ENCODE measurements around the gene IQGAP1. TPM values are rescaled to one million over a fixed set of nuclear protein-coding genes. Genes with fewer than 3 reads are reported as not detected.
A peak's percentile ranks its signal among the peaks of the same experiment; 100 is the strongest.
"Not testable (repeated sequence)": the region's sequence is repeated elsewhere in the genome, so short reads cannot be mapped to it uniquely, and the experiment has no call there.

The IQGAP1 gene
- total RNA-seq, 1 donor from 2014 or later, result 45.6 TPM

DNA sequence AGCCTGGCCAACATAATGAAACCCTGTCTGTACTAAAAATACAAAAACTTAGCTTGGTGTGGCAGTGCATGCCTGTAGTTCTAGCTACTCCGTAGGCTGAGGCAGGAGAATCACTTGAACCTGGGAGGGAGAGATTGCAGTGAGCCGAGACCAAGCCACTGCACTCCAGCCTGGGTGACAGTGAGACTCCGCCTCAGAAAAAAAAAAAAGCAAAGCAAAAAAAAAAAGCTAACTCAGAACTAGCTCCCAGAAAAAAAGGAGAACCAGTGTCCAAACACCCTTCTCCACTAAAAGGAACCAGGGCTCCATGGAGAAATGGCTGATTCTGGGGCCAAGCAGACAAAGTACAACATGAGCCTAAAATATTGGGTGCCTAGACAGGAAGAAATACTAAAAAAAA, 124.9 kb downstream of the IQGAP1 start:
- intact Hi-C loops (cut with DNase I), result no loop called here
- no peak for DNase-seq (ENCODE audit: low spot score)

DNA sequence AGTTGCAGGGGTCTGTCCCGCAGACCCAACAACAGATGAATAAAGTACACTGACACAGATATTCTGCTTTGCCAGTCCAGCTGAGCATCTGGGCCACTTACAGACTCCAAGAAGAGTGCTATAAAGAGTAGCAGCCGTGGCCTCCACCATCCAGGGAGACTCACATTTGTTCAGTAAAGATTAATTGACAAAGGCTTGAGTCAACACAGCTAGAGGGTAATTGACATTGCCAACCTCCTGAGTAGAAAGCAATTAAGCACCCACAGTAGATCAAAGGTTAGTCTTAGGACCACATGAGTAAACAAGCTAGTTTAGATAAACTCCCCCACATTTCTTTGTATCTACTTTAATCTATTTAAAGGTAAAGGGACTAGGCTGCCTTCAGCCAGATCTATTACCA, 125.4 kb downstream of the IQGAP1 start:
- no peak for DNase-seq (ENCODE audit: low spot score)
- intact Hi-C loops (cut with DNase I), result no loop called here

DNA sequence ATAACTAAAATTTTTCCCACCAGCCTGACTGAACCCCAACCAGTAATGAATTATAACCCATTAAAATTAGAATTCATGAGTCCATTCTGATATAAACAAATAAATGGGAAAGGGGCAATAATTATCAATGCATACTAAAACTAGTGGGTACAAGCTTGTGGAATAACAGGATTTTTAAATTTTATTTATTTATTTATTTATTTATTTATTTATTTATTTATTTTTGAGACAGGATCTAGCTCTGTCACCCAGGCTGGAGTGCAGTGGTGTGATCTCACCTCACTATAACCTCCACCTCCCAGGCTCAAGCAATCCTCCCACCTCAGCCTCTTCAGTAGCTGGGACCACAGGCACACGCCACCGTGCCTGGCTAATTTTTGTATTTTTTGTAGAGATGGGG, 125.9 kb downstream of the IQGAP1 start:
- DNase-seq (ENCODE audit: low spot score); intact Hi-C loops (cut with DNase I): not testable (repeated sequence)

DNA sequence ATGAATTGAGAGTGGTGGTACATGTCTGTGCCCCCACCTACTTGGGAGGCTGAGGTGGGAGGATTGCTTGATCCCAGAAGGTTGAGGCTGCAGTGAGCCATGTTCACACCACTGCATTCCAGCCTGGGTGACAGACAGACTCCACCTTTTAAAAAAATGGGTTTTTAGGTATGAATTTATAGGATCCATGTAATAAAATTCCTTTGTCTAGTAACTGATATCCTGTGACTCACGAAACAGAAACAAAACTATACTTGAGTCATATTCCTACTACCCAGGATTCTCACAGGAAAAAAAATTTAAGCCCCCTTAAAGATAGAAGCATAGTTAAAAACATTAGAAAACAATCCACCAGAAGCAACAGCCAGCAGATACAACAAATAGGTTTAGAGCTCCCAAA, 131.6 kb downstream of the IQGAP1 start:
- intact Hi-C loops (cut with DNase I), result no loop called here

DNA sequence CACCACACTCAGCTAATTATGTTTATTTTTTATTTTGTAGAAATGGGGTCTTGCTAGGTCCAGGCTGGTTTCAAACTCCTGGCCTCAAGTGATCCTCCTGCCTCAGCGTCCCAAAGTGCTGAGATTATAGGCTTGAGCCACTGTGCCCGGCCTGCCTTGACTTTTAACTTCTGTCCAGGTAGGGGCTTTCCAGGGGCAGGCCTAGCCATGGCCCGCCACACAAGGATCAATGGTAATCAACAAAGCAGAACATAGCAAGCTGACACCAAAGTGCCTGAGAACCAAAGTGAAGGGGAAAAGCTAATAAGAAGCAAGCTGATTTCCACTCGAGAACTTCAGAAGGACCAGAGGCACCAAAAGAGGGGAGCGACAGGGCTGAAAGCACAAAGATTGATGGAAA, 132.3 kb downstream of the IQGAP1 start:
- intact Hi-C loops (cut with DNase I), result no loop called here
- DNase-seq (ENCODE audit: low spot score), result no peak

More for the DNA sequence above, 131.6 kb downstream of the IQGAP1 start:
- DNase-seq (ENCODE audit: low spot score), result no peak

DNA sequence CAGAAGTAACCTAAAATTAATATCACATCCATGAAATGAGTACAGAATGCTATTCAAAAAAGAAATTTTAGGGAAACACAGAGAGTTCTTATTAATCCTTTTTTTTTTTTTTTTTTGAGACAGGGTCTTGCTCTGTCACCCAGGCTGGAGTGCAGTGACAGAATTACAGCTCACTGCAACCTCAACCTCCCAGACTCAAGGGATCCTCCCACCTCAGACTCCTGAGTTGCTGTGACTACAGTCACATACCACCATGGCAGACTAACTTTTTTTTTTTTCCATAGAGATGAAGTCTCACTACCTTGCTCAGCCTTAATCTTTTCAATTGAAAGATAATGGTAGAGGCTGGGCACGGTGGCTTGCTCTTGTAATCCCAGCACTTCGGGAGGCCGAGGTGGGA, 135.3 kb downstream of the IQGAP1 start:
- intact Hi-C loops (cut with DNase I), result no loop called here
- no peak for DNase-seq (ENCODE audit: low spot score)

DNA sequence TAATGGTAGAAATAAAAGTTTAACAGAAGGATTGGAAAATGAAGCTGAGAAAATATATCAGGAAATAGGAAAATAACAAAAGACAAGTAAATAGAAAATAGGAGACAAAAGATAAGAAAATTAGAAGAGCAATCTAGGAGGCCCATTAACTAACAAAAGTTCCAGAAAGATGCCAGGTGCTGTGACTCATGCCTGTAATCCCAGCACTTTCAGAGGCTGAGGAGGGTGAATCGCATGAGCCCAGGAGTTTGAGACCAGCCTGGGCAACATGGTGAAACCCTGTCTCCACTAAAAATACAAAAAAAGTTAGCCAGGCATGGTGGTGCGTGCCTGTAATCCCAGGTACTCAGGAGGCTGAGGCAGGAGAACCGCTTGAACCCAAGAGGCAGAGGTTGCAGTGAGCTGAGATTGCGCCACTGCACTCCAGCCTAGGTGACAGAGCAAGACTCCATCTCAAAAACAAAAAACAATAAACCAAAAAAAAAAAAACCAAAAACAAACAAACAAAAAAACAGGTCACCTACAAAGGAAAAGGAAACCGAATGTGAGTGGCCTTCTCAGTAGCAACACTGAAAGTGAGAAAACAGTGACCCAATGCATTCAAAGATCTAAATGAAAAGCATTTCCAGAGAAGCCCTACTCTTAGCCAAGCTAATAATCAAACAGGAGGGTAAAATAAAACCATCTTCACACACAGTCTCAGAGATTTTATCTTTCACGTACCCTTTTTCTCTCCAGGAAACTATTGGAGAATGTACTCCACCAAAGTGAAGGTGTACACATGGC, 136.2 kb downstream of the IQGAP1 start:
- intact Hi-C loops (cut with DNase I); DNase-seq (ENCODE audit: low spot score): not testable (repeated sequence)

DNA sequence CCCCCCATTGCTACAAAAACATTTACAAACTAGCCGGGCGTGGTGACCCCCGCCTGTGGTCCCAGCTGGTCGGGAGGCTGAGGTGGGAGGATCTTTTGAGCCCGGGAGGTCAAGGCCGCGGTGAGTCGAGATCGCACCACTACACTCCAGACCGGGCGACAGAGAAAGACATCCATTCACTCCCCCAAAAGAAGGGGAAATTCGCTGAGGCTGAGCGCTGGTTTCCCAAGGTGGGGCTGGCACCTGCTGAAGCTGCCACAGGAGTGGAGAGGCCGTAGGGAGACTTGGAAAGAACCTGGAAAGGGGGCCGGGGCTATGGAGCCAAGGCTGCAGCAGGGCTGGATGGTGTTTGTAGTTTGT, 140.9 kb downstream of the IQGAP1 start:
- intact Hi-C loops (cut with DNase I), result no loop called here
- DNase-seq (ENCODE audit: low spot score), result no peak

DNA sequence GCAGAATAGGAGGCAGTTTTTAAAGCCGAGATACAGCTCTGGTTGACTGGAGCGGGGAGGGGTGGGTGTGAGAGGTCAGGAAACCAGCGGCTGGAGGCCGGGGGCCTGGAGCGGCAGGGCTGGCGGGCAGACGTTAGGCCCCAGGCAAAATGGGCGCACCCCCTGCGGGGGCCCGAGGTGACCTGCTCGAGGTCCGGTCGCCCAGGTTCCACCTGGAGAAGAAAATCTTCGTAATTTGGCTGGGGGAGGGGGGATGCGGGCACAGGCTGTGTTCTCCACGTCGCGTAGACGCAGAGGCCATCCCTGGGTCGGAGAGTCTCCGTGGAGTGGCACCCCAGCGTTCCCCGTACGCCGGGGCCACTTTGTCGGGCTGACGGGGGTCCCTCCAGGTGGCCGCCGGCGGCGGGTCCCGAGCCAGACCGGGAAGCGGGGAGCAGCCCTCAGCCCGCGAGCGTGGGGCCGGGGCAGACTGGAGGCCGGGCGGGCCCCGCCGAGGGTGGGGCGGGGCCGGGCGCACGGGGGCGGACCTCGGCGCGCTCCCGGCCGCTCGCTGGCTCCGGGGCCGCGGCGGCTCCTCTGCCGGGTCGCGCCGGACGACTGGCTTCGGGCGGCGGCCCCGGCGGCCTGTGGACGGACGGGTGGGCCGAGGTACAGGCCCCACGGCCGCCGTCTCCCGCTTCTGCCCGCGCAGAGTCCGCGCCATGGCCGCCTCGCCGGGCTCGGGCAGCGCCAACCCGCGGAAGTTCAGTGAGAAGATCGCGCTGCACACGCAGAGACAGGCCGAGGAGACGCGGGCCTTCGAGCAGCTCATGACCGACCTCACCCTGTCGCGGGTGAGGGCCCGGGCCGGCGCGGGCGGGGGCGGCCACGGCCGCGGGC, 141.6 kb downstream of the IQGAP1 start, which contains the start of gene CRTC3:
CRTC3 (plus strand) TSS at position 553 of the 879 bp plus-strand sequence; CDS start at position 702, 149 bp downstream.
- intact Hi-C loops (cut with DNase I), result loop anchor here (1.0 kb wide), 1 partner anchor 66 kb away; no protein-coding TSS in a partner anchor
- DNase-seq (ENCODE audit: low spot score), result peak; percentile 82

DNA sequence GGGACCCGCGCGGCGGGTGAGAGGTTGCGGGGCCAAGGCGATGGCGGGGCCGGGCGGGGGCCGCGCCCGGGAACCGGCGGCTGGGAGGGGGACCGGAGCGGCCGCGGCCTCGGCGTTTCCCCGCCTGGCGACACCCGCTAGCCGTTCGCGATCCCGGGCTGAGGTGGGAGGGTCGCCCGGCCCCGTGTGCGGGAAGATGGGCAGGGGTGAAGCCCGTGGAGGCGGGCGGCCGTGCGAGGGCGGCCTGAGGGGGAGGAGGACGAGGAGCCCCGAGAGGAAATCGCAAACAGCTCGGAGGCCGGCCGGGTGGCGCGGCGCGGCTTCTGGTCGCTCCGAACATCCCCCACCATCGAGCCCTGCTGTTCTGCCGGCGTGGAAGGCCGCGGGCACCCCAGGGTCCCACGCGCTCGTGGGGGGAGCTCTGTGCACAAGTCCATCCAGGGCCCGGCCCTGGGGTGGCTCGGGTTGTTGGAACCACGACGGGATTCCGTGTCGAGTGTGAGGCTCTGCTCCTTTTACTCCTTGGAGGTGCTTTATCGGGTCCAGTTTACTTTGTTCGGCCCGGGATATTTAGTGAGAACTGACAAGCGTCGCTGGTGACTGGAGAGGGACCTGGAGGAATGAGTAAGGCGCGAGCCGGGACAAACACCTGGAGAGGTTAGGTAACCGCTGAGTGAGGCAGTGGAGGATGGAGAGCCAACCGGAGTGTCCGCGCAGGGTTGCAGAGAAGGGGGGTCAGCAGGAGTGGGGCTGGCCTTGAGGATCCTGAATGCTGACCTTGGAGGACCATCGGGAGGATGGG, 142.4 kb downstream of the IQGAP1 start:
- DNase-seq (ENCODE audit: low spot score), result peak; percentile 83
- intact Hi-C loops (cut with DNase I), result loop anchor here (1.0 kb wide), 1 partner anchor 65 kb away; no protein-coding TSS in a partner anchor

DNA sequence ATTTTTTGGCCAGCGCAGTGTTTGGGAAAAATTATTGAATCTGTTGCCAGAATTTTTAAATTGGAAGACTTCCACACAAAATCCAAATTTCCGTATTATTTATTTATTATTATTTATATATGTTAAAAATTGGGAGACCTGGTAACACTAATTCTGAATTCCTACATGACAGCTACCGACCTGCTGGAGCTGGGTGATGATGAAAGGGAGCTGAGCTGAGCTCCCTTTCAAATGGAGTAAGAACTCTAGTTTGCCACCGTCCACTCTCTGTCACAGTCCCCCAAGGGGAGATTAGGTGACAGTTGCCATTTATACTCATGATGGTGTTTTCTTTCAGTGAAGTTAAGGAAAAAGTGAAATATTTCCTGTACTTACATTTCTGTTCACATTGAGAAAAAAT, 143.1 kb downstream of the IQGAP1 start:
- no peak for DNase-seq (ENCODE audit: low spot score)
- intact Hi-C loops (cut with DNase I), result no loop called here

DNA sequence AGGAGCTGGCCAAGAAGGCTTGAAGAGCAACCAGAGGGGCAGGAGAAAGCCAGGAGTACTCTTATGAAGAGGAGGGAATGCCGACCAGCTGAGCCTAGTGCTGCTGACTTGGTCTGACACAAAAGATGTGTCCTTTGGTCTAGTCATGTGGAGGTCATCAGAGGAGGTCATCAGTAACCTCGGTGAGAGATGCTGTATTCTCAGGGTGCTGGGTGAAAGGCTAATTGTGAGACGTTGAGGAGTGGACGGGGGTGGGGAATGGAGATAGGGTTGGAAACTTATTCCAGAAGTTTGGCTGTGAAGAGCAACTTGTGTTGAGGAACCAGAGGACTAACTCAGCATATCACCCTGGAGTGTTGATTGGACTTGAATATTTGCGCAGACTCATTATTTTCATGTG, 147.2 kb downstream of the IQGAP1 start:
- intact Hi-C loops (cut with DNase I), result no loop called here
- DNase-seq (ENCODE audit: low spot score), result no peak

DNA sequence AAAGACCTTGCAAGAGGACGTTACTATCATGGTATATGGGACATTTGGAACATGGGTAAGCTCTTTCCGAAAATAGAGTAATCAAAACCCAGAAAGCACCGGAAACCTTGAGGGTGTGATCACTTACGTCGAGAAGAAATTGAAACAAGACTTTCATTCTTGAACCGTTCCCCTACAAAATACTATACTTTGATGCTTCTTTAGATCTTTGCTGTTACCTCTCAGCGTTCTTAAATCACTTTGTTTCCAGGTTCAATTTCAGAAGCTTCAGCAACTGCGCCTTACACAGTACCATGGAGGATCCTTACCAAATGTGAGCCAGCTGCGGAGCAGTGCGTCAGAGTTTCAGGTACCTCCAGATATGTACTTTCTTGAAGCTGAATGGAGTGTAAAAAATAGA, 151.7 kb downstream of the IQGAP1 start:
- no peak for DNase-seq (ENCODE audit: low spot score)
- intact Hi-C loops (cut with DNase I), result no loop called here

DNA sequence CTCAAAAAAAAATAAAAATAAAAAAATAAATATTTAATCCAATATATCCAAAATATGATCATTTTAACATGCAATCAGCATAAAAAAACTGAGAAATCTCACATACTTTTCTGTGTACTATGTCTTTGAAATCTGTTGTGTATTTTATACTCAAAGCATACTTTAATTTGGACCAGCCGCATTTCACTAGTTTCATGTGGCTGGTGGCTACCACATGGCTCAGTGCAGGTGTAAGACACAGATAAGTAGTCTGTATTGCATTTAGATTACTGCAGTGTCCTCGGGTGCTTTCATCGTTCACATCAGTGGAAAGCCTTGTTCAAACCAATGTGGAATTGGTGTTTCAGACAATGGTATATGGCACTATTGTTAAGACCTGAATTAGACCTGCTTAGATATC, 152.7 kb downstream of the IQGAP1 start:
- no peak for DNase-seq (ENCODE audit: low spot score)
- intact Hi-C loops (cut with DNase I), result no loop called here

DNA sequence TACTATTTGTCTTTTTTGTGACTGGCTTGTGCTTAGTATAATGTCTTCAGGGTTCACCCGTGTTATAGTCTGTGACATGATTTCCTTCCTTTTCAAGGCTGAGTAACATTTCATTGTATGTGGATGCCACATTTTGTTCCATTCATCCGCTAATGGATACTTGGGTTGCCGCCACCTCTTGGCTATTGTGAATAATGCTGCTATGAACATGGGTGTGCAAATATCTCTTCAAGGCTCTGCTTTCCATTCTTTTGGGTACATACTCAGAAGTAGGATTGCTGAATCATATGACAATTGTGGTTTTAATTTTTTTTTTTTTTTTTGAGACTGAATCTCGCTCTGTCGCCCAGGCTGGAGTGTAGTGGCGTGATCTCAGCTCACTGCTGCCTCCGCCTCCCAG, 157.1 kb downstream of the IQGAP1 start:
- DNase-seq (ENCODE audit: low spot score), result no peak
- intact Hi-C loops (cut with DNase I), result no loop called here

DNA sequence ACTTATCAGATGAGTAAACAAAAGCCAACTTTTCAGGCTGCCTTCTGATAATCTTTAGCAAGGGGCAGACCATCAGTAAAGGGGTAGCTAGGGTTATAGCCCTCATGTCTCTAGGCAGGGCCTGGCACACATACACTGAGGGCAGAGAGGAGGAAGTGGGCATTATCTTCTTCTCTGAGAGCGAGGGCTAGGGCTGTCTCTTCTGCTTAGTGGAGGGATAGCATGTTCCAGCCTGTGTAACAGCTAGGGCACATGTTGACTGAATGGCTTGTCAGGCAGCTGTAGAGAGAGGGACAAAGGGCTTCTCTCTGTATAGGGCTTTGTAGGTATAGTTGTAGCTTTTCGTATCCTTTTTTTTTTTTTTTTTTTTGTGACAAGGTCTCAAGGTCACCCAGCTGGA, 159.5 kb downstream of the IQGAP1 start:
- DNase-seq (ENCODE audit: low spot score), result no peak
- intact Hi-C loops (cut with DNase I), result no loop called here

DNA sequence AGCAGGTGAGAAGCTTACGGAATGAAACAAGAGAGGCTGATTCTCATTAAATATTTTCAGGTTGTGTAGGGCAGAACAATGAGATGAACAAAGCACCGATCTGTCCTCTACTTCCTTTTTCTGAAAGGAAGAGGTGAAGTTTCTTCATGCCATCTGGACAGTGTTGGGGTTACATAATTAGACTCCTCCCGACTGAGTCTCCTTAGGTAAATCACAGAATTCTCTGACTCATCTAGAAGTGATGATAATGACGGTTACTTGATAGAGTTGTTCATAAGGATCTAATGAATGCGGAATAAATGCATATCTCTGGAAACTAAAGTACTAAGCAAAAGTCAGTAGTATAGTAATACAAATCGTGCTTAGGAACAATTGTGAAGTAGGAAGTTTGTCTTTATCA, 162.9 kb downstream of the IQGAP1 start:
- intact Hi-C loops (cut with DNase I), result no loop called here
- no peak for DNase-seq (ENCODE audit: low spot score)
